C4-2B (cell line): Measurements from ENCODE around the gene RAB8B.

Experiments
- H3K27ac ChIP-seq: fragments of 450-650 bp; 2 replicates; pipeline ENCODE4 v1.5.1; 2017
- CTCF ChIP-seq: fragments of 450-650 bp; conservative IDR thresholded peaks from 2 replicates; pipeline ENCODE4 v1.5.1; 2017; ENCODE audit warnings: mild to moderate bottlenecking
- ZFX ChIP-seq: fragments of 450-650 bp; IDR thresholded peaks from 2 replicates; pipeline ENCODE4 v1.6.1; 2017

Gene RAB8B

GRCh38 chr15:63191895-63192618 lies 2.7 kb downstream of the RAB8B start:
- no peak for TF ChIP-seq CTCF
- no peak for TF ChIP-seq ZFX
- no peak overlapping the region for H3K27ac ChIP-seq

- no peak overlapping the region for H3K27ac ChIP-seq
- TF ChIP-seq CTCF = no peak
- no peak for TF ChIP-seq ZFX
These were observed 3.3 kb downstream of the RAB8B start for GRCh38 chr15:63192619-63193206.

GRCh38 chr15:63194302-63194701 lies 4.9 kb downstream of the RAB8B start:
- TF ChIP-seq CTCF (no peak), ZFX (no peak)
- H3K27ac ChIP-seq = no peak overlapping the region

GRCh38 chr15:63194880-63195568 lies 5.6 kb downstream of the RAB8B start:
- H3K27ac ChIP-seq = no peak overlapping the region
- no peak for TF ChIP-seq CTCF

GRCh38 chr15:63195569-63196015 lies 6.2 kb downstream of the RAB8B start:
- H3K27ac ChIP-seq = no peak overlapping the region
- no peak for TF ChIP-seq ZFX
- no peak for TF ChIP-seq CTCF

GRCh38 chr15:63196842-63197241 lies 7.4 kb downstream of the RAB8B start:
- TF ChIP-seq CTCF = no peak
- no peak for TF ChIP-seq ZFX
- H3K27ac ChIP-seq = no peak overlapping the region

GRCh38 chr15:63197626-63198025 lies 8.2 kb downstream of the RAB8B start:
- no peak overlapping the region for H3K27ac ChIP-seq
- no peak for TF ChIP-seq CTCF
- TF ChIP-seq ZFX = no peak
